C4-2B (cell line): ENCODE measurements around the gene NDE1.

Experiments
- H3K27ac ChIP-seq: fragments of 450-650 bp; 2 replicates; pipeline ENCODE4 v1.5.1; 2017
- CTCF ChIP-seq: fragments of 450-650 bp; conservative IDR thresholded peaks from 2 replicates; pipeline ENCODE4 v1.5.1; 2017; ENCODE audit warnings: mild to moderate bottlenecking
- ZFX ChIP-seq: fragments of 450-650 bp; IDR thresholded peaks from 2 replicates; pipeline ENCODE4 v1.6.1; 2017

NDE1 gene

GRCh38 chr16:15757077-15757386 is 107.0 kb downstream of the NDE1 start:
- TF ChIP-seq ZFX = no peak
- no peak for TF ChIP-seq CTCF
- H3K27ac ChIP-seq = no peak overlapping the region

GRCh38 chr16:15757630-15758251 is 107.7 kb downstream of the NDE1 start:
- no peak for TF ChIP-seq CTCF
- no peak for TF ChIP-seq ZFX
- no peak overlapping the region for H3K27ac ChIP-seq

- TF ChIP-seq ZFX = no peak
- TF ChIP-seq CTCF = no peak
- H3K27ac ChIP-seq = no peak overlapping the region
Measured at GRCh38 chr16:15759070-15759469, 109.0 kb downstream of the NDE1 start.

GRCh38 chr16:15760129-15760528 is 110.1 kb downstream of the NDE1 start:
- no peak for TF ChIP-seq CTCF
- no peak for TF ChIP-seq ZFX
- H3K27ac ChIP-seq = no peak overlapping the region

- H3K27ac ChIP-seq = no peak overlapping the region
- no peak for TF ChIP-seq ZFX
- TF ChIP-seq CTCF = no peak
Measured at GRCh38 chr16:15764112-15764511, 114.1 kb downstream of the NDE1 start.

- no peak for TF ChIP-seq CTCF
- no peak for TF ChIP-seq ZFX
Measured at GRCh38 chr16:15765116-15765515, 115.1 kb downstream of the NDE1 start.

GRCh38 chr16:15765880-15766279 is 115.8 kb downstream of the NDE1 start:
- H3K27ac ChIP-seq = no peak overlapping the region
- TF ChIP-seq ZFX = no peak
- TF ChIP-seq CTCF = peak; percentile 88

More at GRCh38 chr16:15765116-15765515, 115.1 kb downstream of the NDE1 start:
- H3K27ac ChIP-seq = no peak overlapping the region
